HFF-Myc (cell line): ENCODE data around the gene RMND5B.

Source experiments
- DNase-seq: peaks from one replicate; pipeline ENCODE4 v3.0.0-alpha.2; 2011; ENCODE audit warnings: low read depth; ENCODE audit errors: extremely low read depth
- H3K4me3 ChIP-seq: replicated peaks from 2 replicates; pipeline ENCODE4 v1.5.1; 2011; ENCODE audit warnings: low read depth, mild to moderate bottlenecking, control low read depth, low read length
- TF ChIP-seq, protein P1 (sequence below): IDR thresholded peaks from 2 replicates; pipeline ENCODE4 v1.5.1; 2012; ENCODE audit warnings: mild to moderate bottlenecking, low read depth, low read length, control low read depth; ENCODE audit errors: missing control alignments

The RMND5B gene

DNA sequence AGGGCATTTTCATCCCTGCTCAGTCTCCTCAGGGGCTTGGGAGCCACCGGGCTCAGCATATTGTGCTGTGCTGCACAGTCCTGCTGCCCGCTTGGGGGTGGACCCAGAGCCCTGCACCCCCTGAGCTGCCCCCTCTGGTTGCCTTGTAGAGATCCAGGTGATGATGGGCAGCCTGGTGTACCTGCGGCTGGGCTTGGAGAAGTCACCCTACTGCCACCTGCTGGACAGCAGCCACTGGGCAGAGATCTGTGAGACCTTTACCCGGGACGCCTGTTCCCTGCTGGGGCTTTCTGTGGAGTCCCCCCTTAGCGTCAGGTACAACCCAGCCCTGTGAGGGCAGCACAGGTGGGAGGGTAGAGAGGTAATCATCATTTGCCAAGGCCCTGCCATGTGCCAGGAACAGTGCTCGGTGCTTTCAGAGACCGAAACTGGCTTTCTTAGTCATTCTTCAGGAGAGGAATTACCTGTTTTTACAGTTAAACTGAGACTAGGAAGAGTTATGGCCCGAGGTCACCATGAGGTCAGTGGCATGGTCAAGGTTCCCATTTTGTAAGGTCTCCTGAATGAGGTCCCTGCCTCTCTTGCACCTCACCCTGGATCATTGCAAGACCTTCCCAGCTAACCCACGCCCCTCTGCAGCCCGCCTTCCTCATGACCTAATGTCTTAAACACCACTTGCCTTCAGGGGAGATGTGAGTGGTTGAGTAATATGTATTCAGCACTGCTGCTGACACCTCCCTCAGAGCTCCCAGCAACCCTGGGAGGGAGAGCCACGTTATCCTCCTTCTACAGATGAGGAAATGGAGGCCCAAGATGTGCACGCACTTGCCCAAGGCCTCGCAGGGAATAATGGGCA, 15.4 kb downstream of the RMND5B start:
- no peak for DNase-seq
- TF ChIP-seq, protein P1, sequence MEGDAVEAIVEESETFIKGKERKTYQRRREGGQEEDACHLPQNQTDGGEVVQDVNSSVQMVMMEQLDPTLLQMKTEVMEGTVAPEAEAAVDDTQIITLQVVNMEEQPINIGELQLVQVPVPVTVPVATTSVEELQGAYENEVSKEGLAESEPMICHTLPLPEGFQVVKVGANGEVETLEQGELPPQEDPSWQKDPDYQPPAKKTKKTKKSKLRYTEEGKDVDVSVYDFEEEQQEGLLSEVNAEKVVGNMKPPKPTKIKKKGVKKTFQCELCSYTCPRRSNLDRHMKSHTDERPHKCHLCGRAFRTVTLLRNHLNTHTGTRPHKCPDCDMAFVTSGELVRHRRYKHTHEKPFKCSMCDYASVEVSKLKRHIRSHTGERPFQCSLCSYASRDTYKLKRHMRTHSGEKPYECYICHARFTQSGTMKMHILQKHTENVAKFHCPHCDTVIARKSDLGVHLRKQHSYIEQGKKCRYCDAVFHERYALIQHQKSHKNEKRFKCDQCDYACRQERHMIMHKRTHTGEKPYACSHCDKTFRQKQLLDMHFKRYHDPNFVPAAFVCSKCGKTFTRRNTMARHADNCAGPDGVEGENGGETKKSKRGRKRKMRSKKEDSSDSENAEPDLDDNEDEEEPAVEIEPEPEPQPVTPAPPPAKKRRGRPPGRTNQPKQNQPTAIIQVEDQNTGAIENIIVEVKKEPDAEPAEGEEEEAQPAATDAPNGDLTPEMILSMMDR = peak; percentile 78
- no peak overlapping the region for H3K4me3 ChIP-seq

DNA sequence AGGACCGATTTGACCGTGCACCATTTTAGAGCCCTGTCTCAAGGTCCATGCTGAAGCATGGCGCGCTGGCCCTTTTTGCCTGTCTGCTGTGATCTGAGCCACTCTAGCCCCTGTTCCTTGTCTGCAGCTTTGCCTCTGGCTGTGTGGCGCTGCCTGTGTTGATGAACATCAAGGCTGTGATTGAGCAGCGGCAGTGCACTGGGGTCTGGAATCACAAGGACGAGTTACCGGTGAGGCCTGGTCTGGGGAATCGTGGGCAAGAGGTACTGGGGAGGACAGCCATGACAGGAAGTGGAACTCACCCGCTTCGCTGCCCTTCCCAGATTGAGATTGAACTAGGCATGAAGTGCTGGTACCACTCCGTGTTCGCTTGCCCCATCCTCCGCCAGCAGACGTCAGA, 16.6 kb downstream of the RMND5B start:
- no peak for DNase-seq
- TF ChIP-seq, protein P1 = no peak
- H3K4me3 ChIP-seq = no peak overlapping the region

DNA sequence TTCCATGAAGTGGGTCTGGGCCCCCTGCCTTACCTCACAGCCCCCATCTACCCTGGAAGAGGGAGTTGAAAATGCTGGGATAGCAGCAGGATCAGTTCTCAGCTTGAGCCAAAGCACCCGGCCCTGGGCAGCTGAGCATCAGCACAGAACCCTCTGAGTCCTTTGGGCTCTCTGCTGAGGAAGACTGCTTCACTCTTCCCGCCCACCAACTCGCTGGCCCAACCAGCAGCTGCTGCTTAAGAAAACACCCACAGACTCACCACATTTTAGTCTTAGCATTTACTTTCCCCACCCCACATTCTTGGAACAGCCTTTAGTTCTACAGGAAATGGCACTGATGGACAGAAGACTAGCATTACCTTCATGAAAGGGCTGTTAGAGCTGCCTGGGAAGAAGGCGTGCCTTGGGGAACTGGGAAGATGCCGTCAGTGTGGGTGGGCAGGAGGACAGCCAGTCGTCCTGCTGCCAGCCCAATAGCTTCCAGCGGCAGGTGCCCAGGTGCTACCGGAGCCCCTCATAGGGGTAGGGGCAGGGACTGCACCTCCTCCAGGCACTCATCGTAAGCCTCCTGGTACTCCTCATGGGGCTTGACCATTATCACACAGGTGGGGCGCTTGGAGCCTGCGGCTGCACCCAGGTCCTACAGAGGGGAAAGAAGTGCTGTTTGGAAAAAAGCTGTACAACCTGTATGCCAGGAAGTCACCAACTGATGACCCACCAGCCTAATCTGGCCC, 18.6 kb downstream of the RMND5B start:
- no peak overlapping the region for H3K4me3 ChIP-seq
- TF ChIP-seq, protein P1 = no peak

DNA sequence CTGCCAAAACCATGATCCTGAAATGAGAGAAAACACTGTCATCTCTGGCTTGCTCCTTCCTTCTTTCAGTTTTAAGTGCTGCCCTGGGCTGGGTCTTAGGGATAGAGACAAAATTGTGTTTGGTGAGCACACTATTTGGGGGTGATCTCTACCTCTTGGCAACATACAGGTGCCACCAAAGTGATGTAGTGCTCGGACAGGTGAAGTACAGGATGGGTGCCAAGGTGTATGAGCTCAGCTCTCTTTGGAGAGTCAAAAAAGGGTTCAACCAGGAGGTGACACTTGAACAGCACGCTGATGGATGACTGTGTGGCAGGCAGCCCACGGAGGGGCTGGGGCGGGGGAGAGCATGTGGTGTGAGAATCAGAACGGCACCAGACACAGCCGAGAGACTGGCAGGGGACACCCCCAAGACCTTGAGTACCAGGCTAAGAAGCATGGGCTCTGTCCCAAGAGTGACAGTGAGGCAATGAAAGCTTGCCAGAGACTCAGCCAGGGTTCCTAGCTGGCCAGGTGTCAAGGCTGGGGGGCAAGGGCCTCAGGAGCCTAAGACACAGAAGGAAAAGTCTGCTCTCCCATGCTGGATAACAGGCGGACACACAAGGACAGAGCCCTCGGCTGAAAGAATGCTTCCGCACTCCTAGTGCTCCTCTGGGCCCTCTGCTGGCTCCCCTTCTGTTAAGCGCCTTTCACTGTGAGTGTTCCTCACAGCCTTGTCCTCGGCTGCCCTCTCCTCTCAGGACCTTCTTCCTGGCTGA, 20.3 kb downstream of the RMND5B start:
- TF ChIP-seq, protein P1 = no peak
- no peak overlapping the region for H3K4me3 ChIP-seq
- no peak for DNase-seq

More for the DNA sequence above, 18.6 kb downstream of the RMND5B start:
- no peak for DNase-seq

DNA sequence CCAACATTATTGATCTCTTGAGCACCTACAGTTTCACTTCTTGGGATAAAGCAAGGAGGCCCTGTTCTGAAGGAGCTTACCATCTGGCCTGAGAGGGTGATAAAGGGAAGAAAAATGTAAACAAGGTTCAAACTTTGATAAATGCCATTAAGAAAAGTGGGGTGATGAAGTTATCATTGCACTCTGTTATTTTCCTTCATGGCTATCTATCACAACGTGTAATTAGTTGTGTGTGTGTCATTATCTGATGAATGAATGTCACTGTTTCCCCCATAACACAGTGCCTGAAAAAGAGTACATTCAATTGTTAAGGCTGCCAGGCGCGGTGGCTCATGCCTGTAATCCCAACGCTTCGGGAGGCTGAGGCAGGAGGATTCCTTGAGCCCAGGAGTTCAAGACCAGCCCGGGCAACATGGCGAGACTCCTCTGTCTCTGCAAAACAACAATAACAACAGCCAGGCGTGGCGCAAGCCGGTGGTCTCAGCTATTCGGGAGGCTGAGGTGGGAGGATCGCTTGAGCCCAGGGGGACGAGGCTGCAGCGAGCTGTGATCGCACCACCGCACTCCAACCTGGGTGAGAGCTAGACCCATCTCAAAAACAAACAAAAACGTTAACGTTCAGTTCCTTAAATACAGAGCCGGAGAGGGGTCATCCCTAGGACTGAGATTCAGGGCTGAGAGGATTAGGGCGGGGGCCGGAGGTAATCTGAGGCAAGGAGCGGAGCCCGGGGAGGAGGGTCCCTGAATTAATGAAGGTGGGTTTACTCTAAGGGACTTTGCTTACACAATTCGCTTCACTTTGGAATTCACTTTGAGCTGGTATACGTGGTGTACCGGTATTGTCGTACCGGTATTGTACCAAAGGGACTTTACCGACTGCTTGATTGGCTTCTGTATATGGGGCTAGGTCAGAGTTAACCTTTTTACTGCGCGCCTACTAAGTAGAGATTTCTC, 22.0 kb downstream of the RMND5B start:
- TF ChIP-seq, protein P1 = no peak
- no peak for DNase-seq
- peak overlapping the region; percentile 98 for H3K4me3 ChIP-seq
